OCI-LY1 (cell line): ENCODE results near the gene UBAP1L.

Experiments
- EZH2 ChIP-seq: fragments of 200-600 bp; sonication (generic), shearing (Covaris generic); IDR thresholded peaks from 2 replicates; pipeline ENCODE4 v1.8.0; 2017; ENCODE audit warnings: borderline replicate concordance, mixed run types, mild to moderate bottlenecking, antibody characterized with exemption, low read length, moderate library complexity, mixed read lengths
- TF ChIP-seq, protein P1 (sequence below): fragments of 200-600 bp; sonication (generic), shearing (Covaris generic); IDR thresholded peaks from 2 replicates; pipeline ENCODE4 v1.5.1; 2017; ENCODE audit warnings: mild to moderate bottlenecking, antibody characterized with exemption, low read length, moderate library complexity, mixed read lengths

DNA sequence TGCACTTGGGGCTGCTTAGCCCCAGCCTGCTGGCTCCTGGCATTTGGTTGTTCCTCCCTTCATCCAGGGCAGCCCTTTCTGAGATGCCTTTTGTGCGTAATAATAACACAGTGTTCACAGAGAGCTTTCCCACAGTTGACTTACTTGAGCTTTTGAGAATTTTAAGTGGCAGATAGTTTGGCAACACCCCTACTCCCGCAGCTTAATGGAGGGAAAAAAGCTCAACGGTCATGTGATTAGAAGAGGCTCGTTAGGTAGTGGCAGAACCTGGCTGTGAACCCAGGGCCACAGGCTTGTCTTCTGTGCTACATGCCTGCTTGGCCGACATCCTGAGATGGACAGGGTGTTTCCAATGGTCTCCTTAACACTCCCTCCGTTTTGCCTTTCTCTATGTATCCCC lies 33.7 kb downstream of the UBAP1L start:
- TF ChIP-seq EZH2, result no peak
- TF ChIP-seq, protein P1, sequence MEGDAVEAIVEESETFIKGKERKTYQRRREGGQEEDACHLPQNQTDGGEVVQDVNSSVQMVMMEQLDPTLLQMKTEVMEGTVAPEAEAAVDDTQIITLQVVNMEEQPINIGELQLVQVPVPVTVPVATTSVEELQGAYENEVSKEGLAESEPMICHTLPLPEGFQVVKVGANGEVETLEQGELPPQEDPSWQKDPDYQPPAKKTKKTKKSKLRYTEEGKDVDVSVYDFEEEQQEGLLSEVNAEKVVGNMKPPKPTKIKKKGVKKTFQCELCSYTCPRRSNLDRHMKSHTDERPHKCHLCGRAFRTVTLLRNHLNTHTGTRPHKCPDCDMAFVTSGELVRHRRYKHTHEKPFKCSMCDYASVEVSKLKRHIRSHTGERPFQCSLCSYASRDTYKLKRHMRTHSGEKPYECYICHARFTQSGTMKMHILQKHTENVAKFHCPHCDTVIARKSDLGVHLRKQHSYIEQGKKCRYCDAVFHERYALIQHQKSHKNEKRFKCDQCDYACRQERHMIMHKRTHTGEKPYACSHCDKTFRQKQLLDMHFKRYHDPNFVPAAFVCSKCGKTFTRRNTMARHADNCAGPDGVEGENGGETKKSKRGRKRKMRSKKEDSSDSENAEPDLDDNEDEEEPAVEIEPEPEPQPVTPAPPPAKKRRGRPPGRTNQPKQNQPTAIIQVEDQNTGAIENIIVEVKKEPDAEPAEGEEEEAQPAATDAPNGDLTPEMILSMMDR, result no peak
